SK-N-SH (cell line): ENCODE measurements around the gene PDE10A. TPM values are rescaled to one million over a fixed set of nuclear protein-coding genes. Genes with fewer than 3 reads are reported as not detected.

Experiments
- CTCF ChIA-PET: fragments of 300-600, 350-600 bp; formaldehyde crosslinking; extraction: SDS; loops from one replicate; lab custom pipeline; 2021; lab: Yijun Ruan, JAX
- POLR2A ChIA-PET: fragments of 350-600 bp; sonication (Branson Sonifier 250); formaldehyde crosslinking; extraction: SDS; loops from one replicate; lab custom pipeline; 2020; ENCODE audit warnings: antibody characterized with exemption, inconsistent platforms; lab: Yijun Ruan, JAX
- DNase-seq: peaks from one replicate; pipeline ENCODE4 v3.0.0; 2012
- H2AFZ ChIP-seq: fragments of 200-600 bp; sonication (generic); 2 replicates; pipeline ENCODE4 v1.8.1; 2016; ENCODE audit warnings: antibody characterized with exemption, mild to moderate bottlenecking, low read depth
- H3F3A ChIP-seq: fragments of 200-600 bp; sonication (generic); replicated peaks from 2 replicates; pipeline ENCODE3; 2016; ENCODE audit warnings: antibody characterized with exemption, mild to moderate bottlenecking; ENCODE audit not compliant: insufficient read depth
- H3K27ac ChIP-seq, 2 experiments: fragments of 200-500 bp in 1 of 2; fragments of 200-600 bp in 1 of 2; sonication (Bioruptor generic) in 1 of 2; sonication (generic), shearing (Covaris generic) in 1 of 2; 2 replicates each; pipeline versions ENCODE4 v1.5.1 to v1.6.1; 2014 to 2016; ENCODE audit warnings: low read depth in 2 of 2, inconsistent platforms in 1 of 2, low read length in 1 of 2, mild to moderate bottlenecking in 1 of 2, mixed read lengths in 1 of 2
- H3K27me3 ChIP-seq: fragments of 200-600 bp; sonication (generic), shearing (Covaris generic); 2 replicates; pipeline ENCODE4 v1.6.1; 2016; ENCODE audit warnings: mixed run types; ENCODE audit not compliant: insufficient read depth
- H3K36me3 ChIP-seq, 2 experiments: fragments of 200-500 bp in 1 of 2; fragments of 200-600 bp in 1 of 2; sonication (Bioruptor generic) in 1 of 2; sonication (generic) in 1 of 2; replicated peaks in 1 of 2; 2 replicates each; pipeline versions ENCODE3 to v1.5.1; 2014 to 2016; ENCODE audit warnings: low read length in 1 of 2, mild to moderate bottlenecking in 1 of 2; ENCODE audit not compliant: insufficient read depth in 2 of 2, control insufficient read depth in 1 of 2
- H3K4me1 ChIP-seq, 2 experiments: fragments of 200-500 bp in 1 of 2; fragments of 200-600 bp in 1 of 2; sonication (Bioruptor generic) in 1 of 2; sonication (generic), shearing (Covaris generic) in 1 of 2; 2 replicates each; pipeline versions ENCODE4 v1.5.1 to v1.6.1; 2014 to 2016; ENCODE audit warnings: low read depth in 1 of 2, low read length in 1 of 2, mixed run types in 1 of 2; ENCODE audit not compliant: insufficient read depth in 2 of 2, control insufficient read depth in 1 of 2
- H3K4me2 ChIP-seq: fragments of 200-600 bp; sonication (generic), shearing (Covaris generic); 2 replicates; pipeline ENCODE4 v1.6.1; 2017; ENCODE audit warnings: mixed run types
- H3K4me3 ChIP-seq, 2 experiments: fragments of 200-500 bp in 1 of 2; fragments of 200-600 bp in 1 of 2; sonication (Bioruptor generic) in 1 of 2; sonication (generic), shearing (Covaris generic) in 1 of 2; 2 replicates each; pipeline versions ENCODE4 v1.5.1 to v1.8.1; 2014 to 2016; ENCODE audit warnings: low read depth in 2 of 2, inconsistent platforms in 1 of 2, low read length in 1 of 2, mild to moderate bottlenecking in 1 of 2, mixed read lengths in 1 of 2, moderate library complexity in 1 of 2
- H3K79me2 ChIP-seq: fragments of 200-600 bp; sonication (generic); 2 replicates; pipeline ENCODE4 v1.8.1; 2017; ENCODE audit warnings: mild to moderate bottlenecking; ENCODE audit not compliant: insufficient read depth
- H3K9ac ChIP-seq: fragments of 200-600 bp; sonication (generic); 2 replicates; pipeline ENCODE4 v1.6.1; 2017; ENCODE audit warnings: mixed run types
- H3K9me2 ChIP-seq: fragments of 200-600 bp; sonication (generic); 2 replicates; pipeline ENCODE4 v1.6.1; 2017; ENCODE audit warnings: mixed run types
- H3K9me3 ChIP-seq: fragments of 200-600 bp; sonication (generic); 2 replicates; pipeline ENCODE4 v1.6.1; 2017; ENCODE audit warnings: mixed run types, mild to moderate bottlenecking, moderate library complexity
- H4K20me1 ChIP-seq: fragments of 200-600 bp; sonication (generic); 2 replicates; pipeline ENCODE4 v1.6.1; 2017; ENCODE audit warnings: mild to moderate bottlenecking, mixed run types; ENCODE audit not compliant: insufficient read depth
- CHD2 ChIP-seq: fragments of 150-350 bp; IDR thresholded peaks from 2 replicates; pipeline ENCODE4 v1.6.1; 2018; ENCODE audit warnings: low read length; ENCODE audit not compliant: partially characterized antibody
- ELF1 ChIP-seq: IDR thresholded peaks from 2 replicates; pipeline ENCODE4 v1.4.0; 2012
- EP300 ChIP-seq, 2 experiments: IDR thresholded peaks; 2 replicates each; pipeline versions ENCODE4 v1.4.0 to v1.6.1; 2012; ENCODE audit warnings: borderline replicate concordance in 1 of 2, low read depth in 1 of 2, low read length in 1 of 2
- EZH2phosphoT487 ChIP-seq: fragments of 200-600 bp; sonication (generic); IDR thresholded peaks from 2 replicates; pipeline ENCODE4 v1.6.1; 2017; ENCODE audit warnings: low read depth, mixed run types, mild to moderate bottlenecking, antibody characterized with exemption, moderate library complexity, borderline replicate concordance
- FOSL2 ChIP-seq: IDR thresholded peaks from 2 replicates; pipeline ENCODE4 v1.4.0; 2012; ENCODE audit warnings: low read depth, mild to moderate bottlenecking, moderate library complexity, borderline replicate concordance
- FOXJ3 ChIP-seq: sonication (generic); formaldehyde crosslinking; IDR thresholded peaks from 2 replicates; pipeline ENCODE4 v1.5.1; 2020; ENCODE audit warnings: mild to moderate bottlenecking, missing genetic modification reagents
- FOXM1 ChIP-seq: IDR thresholded peaks from 2 replicates; pipeline ENCODE4 v1.4.0; 2012; ENCODE audit warnings: low read depth, mild to moderate bottlenecking
- JUND ChIP-seq: IDR thresholded peaks from 2 replicates; pipeline ENCODE4 v1.4.0; 2012
- MEF2A ChIP-seq: IDR thresholded peaks from 2 replicates; pipeline ENCODE4 v1.4.0; 2012; ENCODE audit warnings: low read depth, borderline replicate concordance
- NRF1 ChIP-seq: IDR thresholded peaks from 2 replicates; pipeline ENCODE4 v1.6.1; 2012; ENCODE audit warnings: low read depth, mild to moderate bottlenecking, low read length
- RCOR1 ChIP-seq: fragments of 150-350 bp; IDR thresholded peaks from 2 replicates; pipeline ENCODE4 v1.6.1; 2017; ENCODE audit warnings: antibody characterized with exemption, low read length
- RXRA ChIP-seq: IDR thresholded peaks from 2 replicates; pipeline ENCODE4 v1.4.0; 2012; ENCODE audit warnings: low read depth, mild to moderate bottlenecking, borderline replicate concordance
- SIN3A ChIP-seq: IDR thresholded peaks from 2 replicates; pipeline ENCODE4 v1.6.1; 2012; ENCODE audit warnings: low read depth, mild to moderate bottlenecking, low read length, moderate library complexity, borderline replicate concordance
- SMC3 ChIP-seq: IDR thresholded peaks from 2 replicates; pipeline ENCODE4 v1.6.1; 2012; ENCODE audit warnings: low read depth, low read length, improper control_type of control experiment
- TEAD4 ChIP-seq: IDR thresholded peaks from 2 replicates; pipeline ENCODE4 v1.4.0; 2012; ENCODE audit warnings: mild to moderate bottlenecking, borderline replicate concordance; ENCODE audit not compliant: insufficient read depth
- YY1 ChIP-seq: IDR thresholded peaks from 2 replicates; pipeline ENCODE4 v1.4.0; 2012; ENCODE audit warnings: low read depth, mild to moderate bottlenecking
- WGBS: methylation state at CpG from one replicate; pipeline ENCODE4 v1.1.6; 2017; ENCODE audit warnings: low lambda C conversion rate; 5-methylcytosine and 5-hydroxymethylcytosine counted together
- polyA plus RNA-seq, 3 experiments: library from polyadenylated mRNA; depleted of rRNA; stranded (reverse); fragments of >200 nt; gene quantifications; 2 replicates each; pipeline ENCODE4 v1.2.3, GENCODE V29; 2012
- TF ChIP-seq, protein P1 (sequence below): fragments of 150-350 bp; IDR thresholded peaks from 2 replicates; pipeline ENCODE4 v1.6.1; 2017; ENCODE audit warnings: antibody characterized with exemption, low read length, low read depth, borderline replicate concordance
- TF ChIP-seq, protein P2 (sequence below): fragments of 150-350 bp; IDR thresholded peaks from 2 replicates; pipeline ENCODE4 v1.6.1; 2016; ENCODE audit warnings: mild to moderate bottlenecking, low read depth, low read length

The PDE10A gene
- polyA plus RNA-seq, 1 of the 3 experiments (the other 2 are of a cell fraction): 0.43 TPM

DNA sequence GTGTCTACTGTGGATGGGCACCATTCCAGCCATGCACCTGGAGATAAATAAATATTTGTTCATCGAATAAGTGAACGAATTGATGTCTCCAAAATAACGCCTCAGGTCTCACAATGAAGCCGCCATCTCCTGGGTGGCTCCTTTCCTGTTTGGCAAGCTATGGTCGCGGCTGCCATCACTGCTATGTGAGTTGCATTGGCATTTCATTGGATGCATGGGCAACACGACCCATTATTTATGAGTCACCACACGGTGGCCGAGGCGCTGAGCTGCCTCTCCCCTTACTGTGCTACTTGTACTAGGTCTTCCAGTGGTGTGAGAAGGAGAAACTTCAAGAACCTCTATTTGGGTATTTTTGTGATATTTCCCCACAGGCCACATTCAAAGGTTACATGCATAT, 21.3 kb upstream of the PDE10A start:
- POLR2A ChIA-PET: no interaction called here

DNA sequence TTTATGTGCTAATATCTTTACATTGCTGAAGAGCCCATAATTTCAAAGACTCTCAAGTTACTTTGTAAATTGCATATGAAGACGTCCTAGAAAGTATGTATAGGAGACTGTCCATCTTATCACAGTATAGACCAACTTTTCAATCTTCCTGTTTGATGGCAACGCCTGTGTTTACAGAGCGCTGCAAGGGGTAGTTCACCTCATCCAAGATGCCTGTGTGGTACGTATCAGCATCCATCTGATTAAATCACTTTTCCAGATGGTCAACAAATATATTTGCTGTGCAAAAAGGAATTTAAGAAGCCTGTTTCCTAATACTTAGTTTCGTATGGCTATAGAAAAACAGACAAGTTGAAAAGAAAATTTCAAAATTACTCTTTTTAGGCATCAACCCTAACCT, 17.9 kb upstream of the PDE10A start:
- Histone ChIP-seq H3K4me1 (no peaks in the 10 kb centered on the region; a peak in 1 of 4 replicates), H3K4me2 (no peak overlapping the region), H3K9me2 (no peaks in the 10 kb centered on the region), H3K9ac (no peak overlapping the region), H3F3A (no peaks in the 10 kb centered on the region), H3K9me3 (no peaks in the 10 kb centered on the region), H3K79me2 (no peaks in the 10 kb centered on the region), H3K36me3 (no peaks in the 10 kb centered on the region), H3K27ac (no peak overlapping the region), H3K27me3 (no peaks in the 10 kb centered on the region), H3K4me3 (no peak overlapping the region), H4K20me1 (no peaks in the 10 kb centered on the region), H2AFZ (no peak overlapping the region)
- no peak for TF ChIP-seq MEF2A
- no peak for TF ChIP-seq EP300 (IDR thresholded peaks at IDR 0.05; ENCODE audit: borderline replicate concordance in 1 of 2, low read depth in 1 of 2, low read length in 1 of 2)
- no peak for TF ChIP-seq ELF1
- TF ChIP-seq FOSL2: no peak
- TF ChIP-seq SIN3A: no peak
- no peak for TF ChIP-seq FOXM1
- TF ChIP-seq SMC3: no peak
- no peak for TF ChIP-seq CHD2
- TF ChIP-seq NRF1: no peak
- no peak for TF ChIP-seq FOXJ3
- no peak for TF ChIP-seq RXRA
- no peak for TF ChIP-seq EZH2phosphoT487
- TF ChIP-seq, protein P1, sequence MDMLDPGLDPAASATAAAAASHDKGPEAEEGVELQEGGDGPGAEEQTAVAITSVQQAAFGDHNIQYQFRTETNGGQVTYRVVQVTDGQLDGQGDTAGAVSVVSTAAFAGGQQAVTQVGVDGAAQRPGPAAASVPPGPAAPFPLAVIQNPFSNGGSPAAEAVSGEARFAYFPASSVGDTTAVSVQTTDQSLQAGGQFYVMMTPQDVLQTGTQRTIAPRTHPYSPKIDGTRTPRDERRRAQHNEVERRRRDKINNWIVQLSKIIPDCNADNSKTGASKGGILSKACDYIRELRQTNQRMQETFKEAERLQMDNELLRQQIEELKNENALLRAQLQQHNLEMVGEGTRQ: no peak
- WGBS: 42% methylated on average over 5 of the region's 5 CpGs
- CTCF ChIA-PET: interaction anchor here (1.2 to 1.6 kb wide), 2 partner anchors 9 to 241 kb away, joined by 3 to 4 read pairs; no protein-coding TSS in a partner anchor
- no peak for DNase-seq
- POLR2A ChIA-PET: no interaction called here

More for the DNA sequence above, 21.3 kb upstream of the PDE10A start:
- H3K36me3 ChIP-seq: no peaks in the 10 kb centered on the region
- no peak overlapping the region for H3K9ac ChIP-seq
- H3K4me1 ChIP-seq: no peaks in the 10 kb centered on the region; a peak in 1 of 4 replicates
- no peaks in the 10 kb centered on the region for H3K27me3 ChIP-seq
- H2AFZ ChIP-seq: no peak overlapping the region
- no peaks in the 10 kb centered on the region for H3K9me3 ChIP-seq
- H3K4me3 ChIP-seq: no peak overlapping the region
- no peaks in the 10 kb centered on the region for H3F3A ChIP-seq
- CTCF ChIA-PET: no interaction called here
- no peak overlapping the region for H3K4me2 ChIP-seq
- no peaks in the 10 kb centered on the region for H3K79me2 ChIP-seq
- no peaks in the 10 kb centered on the region for H4K20me1 ChIP-seq
- WGBS: 55% methylated on average over 10 of the region's 10 CpGs
- no peaks in the 10 kb centered on the region for H3K9me2 ChIP-seq
- TF ChIP-seq ELF1: no peak
- TF ChIP-seq YY1: no peak
- no peak for TF ChIP-seq CHD2
- TF ChIP-seq FOSL2: no peak
- no peak for TF ChIP-seq SIN3A
- TF ChIP-seq JUND: no peak
- no peak for TF ChIP-seq RCOR1
- TF ChIP-seq, protein P2, sequence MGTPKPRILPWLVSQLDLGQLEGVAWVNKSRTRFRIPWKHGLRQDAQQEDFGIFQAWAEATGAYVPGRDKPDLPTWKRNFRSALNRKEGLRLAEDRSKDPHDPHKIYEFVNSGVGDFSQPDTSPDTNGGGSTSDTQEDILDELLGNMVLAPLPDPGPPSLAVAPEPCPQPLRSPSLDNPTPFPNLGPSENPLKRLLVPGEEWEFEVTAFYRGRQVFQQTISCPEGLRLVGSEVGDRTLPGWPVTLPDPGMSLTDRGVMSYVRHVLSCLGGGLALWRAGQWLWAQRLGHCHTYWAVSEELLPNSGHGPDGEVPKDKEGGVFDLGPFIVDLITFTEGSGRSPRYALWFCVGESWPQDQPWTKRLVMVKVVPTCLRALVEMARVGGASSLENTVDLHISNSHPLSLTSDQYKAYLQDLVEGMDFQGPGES: no peak
- no peak for TF ChIP-seq TEAD4
- TF ChIP-seq MEF2A: no peak
- no peak for DNase-seq
- no peak overlapping the region for H3K27ac ChIP-seq
